Hematopoietic multipotent progenitor cell treated with erythropoietin and hydrocortisone succinate and interleukin-3 and kit ligand, for 6 days (in vitro differentiated cells): Measurements from ENCODE around the gene NT5DC1.

Source experiments
- DNase-seq: peaks from one replicate; pipeline ENCODE4 v3.0.0-alpha.2; 2015

The NT5DC1 gene

GRCh38 chr6:116200619-116201249, 100.1 kb downstream of the NT5DC1 start:
- no peak for DNase-seq

GRCh38 chr6:116201538-116201937, 100.9 kb downstream of the NT5DC1 start:
- no peak for DNase-seq

GRCh38 chr6:116205281-116205680, 104.6 kb downstream of the NT5DC1 start:
- no peak for DNase-seq

- peak; percentile 74 for DNase-seq
These were observed 105.7 kb downstream of the NT5DC1 start for GRCh38 chr6:116206231-116206903.

- DNase-seq, result no peak
These were observed 107.6 kb downstream of the NT5DC1 start for GRCh38 chr6:116208056-116208785.

- no peak for DNase-seq
These were observed 109.7 kb downstream of the NT5DC1 start for GRCh38 chr6:116210316-116210715.

- no peak for DNase-seq
These were observed 110.2 kb downstream of the NT5DC1 start for GRCh38 chr6:116210750-116211425.

GRCh38 chr6:116214681-116215080, 114.0 kb downstream of the NT5DC1 start:
- DNase-seq, result peak; percentile 54

- no peak for DNase-seq
These were observed 114.8 kb downstream of the NT5DC1 start for GRCh38 chr6:116215414-116215813.

- peak; percentile 81 for DNase-seq
These were observed 116.4 kb downstream of the NT5DC1 start for GRCh38 chr6:116217069-116217468.

- DNase-seq, result peak; percentile 71
These were observed 117.5 kb downstream of the NT5DC1 start for GRCh38 chr6:116218172-116218633.

GRCh38 chr6:116218866-116219265, 118.2 kb downstream of the NT5DC1 start:
- DNase-seq, result no peak

- no peak for DNase-seq
These were observed 120.4 kb downstream of the NT5DC1 start for GRCh38 chr6:116221067-116221466.

- no peak for DNase-seq
These were observed 121.3 kb downstream of the NT5DC1 start for GRCh38 chr6:116221911-116222310.

- no peak for DNase-seq
These were observed 122.7 kb downstream of the NT5DC1 start for GRCh38 chr6:116223355-116223754.

- DNase-seq, result no peak
These were observed 128.7 kb downstream of the NT5DC1 start for GRCh38 chr6:116229287-116229913.

- no peak for DNase-seq
These were observed 134.0 kb downstream of the NT5DC1 start for GRCh38 chr6:116234689-116235088.

- DNase-seq, result no peak
These were observed 137.4 kb downstream of the NT5DC1 start for GRCh38 chr6:116238083-116238482.

GRCh38 chr6:116239256-116239655, 138.6 kb downstream of the NT5DC1 start:
- no peak for DNase-seq

- DNase-seq, result no peak
These were observed 139.2 kb downstream of the NT5DC1 start for GRCh38 chr6:116239856-116240255.

GRCh38 chr6:116244284-116244683, 143.6 kb downstream of the NT5DC1 start:
- DNase-seq, result no peak

GRCh38 chr6:116246089-116246488, 145.4 kb downstream of the NT5DC1 start:
- no peak for DNase-seq

GRCh38 chr6:116247285-116247684, 146.6 kb downstream of the NT5DC1 start:
- no peak for DNase-seq
